GM19193 (cell line): Measurements from ENCODE around the gene RSPRY1.

Experiments
- POLR2A ChIP-seq: IDR thresholded peaks from 4 replicates; pipeline ENCODE4 v1.6.1; 2011; ENCODE audit not compliant: insufficient read depth, insufficient read length; ENCODE audit errors: extremely low read depth

RSPRY1 gene

DNA sequence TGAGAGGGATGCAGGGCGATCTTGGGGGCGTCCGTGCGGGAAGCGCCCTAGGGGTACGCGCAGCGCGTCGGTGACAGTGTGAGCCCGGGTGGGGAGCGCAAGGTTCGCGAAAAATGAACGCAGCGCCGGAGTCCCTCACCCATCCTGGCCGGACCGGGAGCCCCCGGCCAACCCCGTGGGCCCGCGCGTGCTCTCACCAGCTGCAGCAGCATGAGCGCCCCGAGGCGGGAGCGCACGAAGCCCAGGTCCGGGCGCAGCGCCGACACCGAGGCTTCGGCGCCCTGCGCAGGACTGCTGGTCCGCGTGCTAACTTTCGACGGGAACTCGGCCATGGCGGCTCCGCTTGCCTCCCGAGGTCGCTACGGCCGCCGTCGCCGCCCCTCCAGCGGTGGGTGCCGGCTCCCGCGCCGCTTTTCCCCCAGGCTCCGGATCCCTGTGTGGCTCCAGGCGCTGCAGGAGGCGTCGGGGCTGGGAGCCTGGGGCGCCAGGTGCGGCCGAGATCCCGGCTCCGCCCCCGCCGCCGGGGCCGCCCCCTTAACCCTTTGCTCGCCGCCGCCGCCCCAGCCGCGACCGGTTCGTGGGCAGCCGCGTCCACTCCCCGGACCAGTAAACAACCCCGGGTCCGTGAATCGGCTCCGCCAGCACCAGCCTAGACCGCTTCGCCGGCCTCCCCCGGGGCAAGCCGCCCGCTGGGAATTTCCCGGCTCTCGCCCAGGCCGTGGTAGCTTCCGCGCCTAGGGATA, 98.3 kb downstream of the RSPRY1 start, which contains the start of gene PLLP:
Gene PLLP, minus strand, starts transcription at position 464 of the 743 bp plus-strand sequence. Its CDS starts 132 bp downstream, at position 332.
- TF ChIP-seq POLR2A: no peak

DNA sequence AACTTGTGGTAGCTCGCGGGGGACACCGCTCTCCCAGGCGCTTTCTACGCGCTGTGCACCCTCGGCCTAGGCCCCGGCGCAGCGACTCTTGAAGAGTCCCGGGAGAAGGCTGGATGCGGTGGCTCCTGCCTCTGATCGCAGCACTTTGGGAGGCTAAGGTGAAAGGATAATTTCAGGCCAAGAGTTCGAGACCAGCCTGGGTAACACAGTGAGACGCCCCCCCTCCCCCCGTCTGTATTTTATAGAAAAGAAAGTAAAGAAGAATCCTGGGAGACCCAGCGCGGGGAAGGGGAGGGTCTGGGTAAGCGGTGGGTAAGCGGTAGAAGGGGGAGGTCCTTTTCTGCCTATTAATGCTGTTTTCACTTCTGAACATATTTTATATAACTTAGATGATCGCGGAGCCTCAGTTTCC, 98.8 kb downstream of the RSPRY1 start:
- no peak for TF ChIP-seq POLR2A

- no peak for TF ChIP-seq POLR2A
These were observed 99.2 kb downstream of the RSPRY1 start for GRCh38 chr16:57285379-57285778.

DNA sequence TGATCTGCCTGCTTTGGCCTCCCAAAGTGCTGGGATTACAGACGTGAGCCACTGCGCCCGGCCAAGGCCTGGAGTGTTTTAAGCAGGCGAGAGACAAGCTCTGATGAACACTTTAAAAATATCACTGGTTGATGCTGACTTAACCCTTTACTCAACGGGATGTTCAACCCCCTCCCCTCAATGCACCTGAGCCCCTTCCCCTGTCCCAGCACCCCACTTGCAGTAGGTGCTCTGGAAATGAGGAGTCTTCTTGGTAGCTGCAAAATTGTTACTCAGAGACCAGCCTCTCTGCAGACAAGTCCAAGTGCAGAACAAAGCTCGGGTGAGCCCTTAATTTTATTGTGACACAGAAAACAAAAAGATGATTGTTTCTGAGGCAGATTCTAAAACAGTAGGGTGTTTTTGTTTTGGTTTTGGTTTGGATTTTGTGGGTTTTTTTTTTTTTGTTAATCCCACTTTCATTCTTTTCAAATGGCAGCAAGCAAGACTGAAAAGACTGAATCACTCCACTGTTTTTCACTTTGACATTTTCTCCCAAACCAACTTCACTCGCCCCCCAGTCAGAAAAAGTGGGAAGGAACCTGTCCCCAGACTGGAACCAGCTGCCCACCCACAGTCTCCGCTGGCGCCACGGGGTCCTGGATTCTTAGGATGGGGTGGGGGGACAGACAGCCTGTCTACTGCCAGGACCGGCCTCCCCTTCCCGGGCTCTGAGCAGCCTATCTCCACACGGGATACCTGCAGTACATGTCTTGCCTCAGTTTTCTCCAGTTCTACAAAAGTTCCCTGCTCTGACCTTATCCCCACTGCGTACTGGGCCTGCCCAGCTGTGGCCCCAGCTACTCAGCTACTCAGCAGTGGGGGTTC, 103.5 kb downstream of the RSPRY1 start:
- TF ChIP-seq POLR2A: no peak
